GM12891 (cell line): ENCODE results near the gene SEC22A.

Source experiments
- POLR2A ChIP-seq: IDR thresholded peaks from 2 replicates; pipeline ENCODE4 v1.6.1; 2011; ENCODE audit warnings: low read depth, low read length, control low read depth
- POLR2AphosphoS5 ChIP-seq: IDR thresholded peaks from 2 replicates; pipeline ENCODE4 v1.6.1; 2011; ENCODE audit warnings: low read depth, low read length, control low read depth
- POU2F2 ChIP-seq: IDR thresholded peaks from 2 replicates; pipeline ENCODE4 v1.6.1; 2011; ENCODE audit warnings: low read depth, mild to moderate bottlenecking, control low read depth, low read length, moderate library complexity

DNA sequence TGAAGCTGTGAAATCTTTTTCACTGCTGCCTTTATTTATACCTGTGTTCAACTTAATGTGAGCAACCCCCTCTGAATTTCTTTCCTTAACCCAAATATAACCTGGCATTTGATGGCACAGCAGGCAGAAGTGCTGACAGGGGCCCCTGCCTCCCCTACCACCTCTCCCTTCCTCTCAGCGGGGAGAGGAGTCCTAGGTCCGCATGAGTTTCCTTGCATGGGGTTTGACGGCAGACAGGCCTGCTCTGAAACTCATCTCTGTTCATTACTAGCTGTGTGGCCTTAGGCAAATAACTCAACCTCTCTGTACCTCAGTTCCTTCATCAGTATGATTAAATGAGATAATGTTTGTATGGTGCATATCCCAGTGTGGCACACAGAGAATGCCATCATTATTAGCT lies 79.7 kb downstream of the SEC22A start:
- TF ChIP-seq POLR2AphosphoS5 (no peak), POLR2A (no peak), POU2F2 (no peak)
